SK-N-SH (cell line): ENCODE data around the gene PPFIBP2. TPM values are rescaled to one million over a fixed set of nuclear protein-coding genes. Genes with fewer than 3 reads are reported as not detected.
A peak's percentile ranks its signal among the peaks of the same experiment; 100 is the strongest.

Experiments
- CTCF ChIA-PET: fragments of 300-600, 350-600 bp; formaldehyde crosslinking; extraction: SDS; loops from one replicate; lab custom pipeline; 2021; lab: Yijun Ruan, JAX
- POLR2A ChIA-PET: fragments of 350-600 bp; sonication (Branson Sonifier 250); formaldehyde crosslinking; extraction: SDS; loops from one replicate; lab custom pipeline; 2020; ENCODE audit warnings: antibody characterized with exemption, inconsistent platforms; lab: Yijun Ruan, JAX
- DNase-seq: peaks from one replicate; pipeline ENCODE4 v3.0.0; 2012
- H2AFZ ChIP-seq: fragments of 200-600 bp; sonication (generic); 2 replicates; pipeline ENCODE4 v1.8.1; 2016; ENCODE audit warnings: antibody characterized with exemption, mild to moderate bottlenecking, low read depth
- H3F3A ChIP-seq: fragments of 200-600 bp; sonication (generic); replicated peaks from 2 replicates; pipeline ENCODE3; 2016; ENCODE audit warnings: antibody characterized with exemption, mild to moderate bottlenecking; ENCODE audit not compliant: insufficient read depth
- H3K27ac ChIP-seq, 2 experiments: fragments of 200-500 bp in 1 of 2; fragments of 200-600 bp in 1 of 2; sonication (Bioruptor generic) in 1 of 2; sonication (generic), shearing (Covaris generic) in 1 of 2; 2 replicates each; pipeline versions ENCODE4 v1.5.1 to v1.6.1; 2014 to 2016; ENCODE audit warnings: low read depth in 2 of 2, inconsistent platforms in 1 of 2, low read length in 1 of 2, mild to moderate bottlenecking in 1 of 2, mixed read lengths in 1 of 2
- H3K27me3 ChIP-seq: fragments of 200-600 bp; sonication (generic), shearing (Covaris generic); 2 replicates; pipeline ENCODE4 v1.6.1; 2016; ENCODE audit warnings: mixed run types; ENCODE audit not compliant: insufficient read depth
- H3K36me3 ChIP-seq, 2 experiments: fragments of 200-500 bp in 1 of 2; fragments of 200-600 bp in 1 of 2; sonication (Bioruptor generic) in 1 of 2; sonication (generic) in 1 of 2; replicated peaks in 1 of 2; 2 replicates each; pipeline versions ENCODE3 to v1.5.1; 2014 to 2016; ENCODE audit warnings: low read length in 1 of 2, mild to moderate bottlenecking in 1 of 2; ENCODE audit not compliant: insufficient read depth in 2 of 2, control insufficient read depth in 1 of 2
- H3K4me1 ChIP-seq, 2 experiments: fragments of 200-500 bp in 1 of 2; fragments of 200-600 bp in 1 of 2; sonication (Bioruptor generic) in 1 of 2; sonication (generic), shearing (Covaris generic) in 1 of 2; 2 replicates each; pipeline versions ENCODE4 v1.5.1 to v1.6.1; 2014 to 2016; ENCODE audit warnings: low read depth in 1 of 2, low read length in 1 of 2, mixed run types in 1 of 2; ENCODE audit not compliant: insufficient read depth in 2 of 2, control insufficient read depth in 1 of 2
- H3K4me2 ChIP-seq: fragments of 200-600 bp; sonication (generic), shearing (Covaris generic); 2 replicates; pipeline ENCODE4 v1.6.1; 2017; ENCODE audit warnings: mixed run types
- H3K4me3 ChIP-seq, 2 experiments: fragments of 200-500 bp in 1 of 2; fragments of 200-600 bp in 1 of 2; sonication (Bioruptor generic) in 1 of 2; sonication (generic), shearing (Covaris generic) in 1 of 2; 2 replicates each; pipeline versions ENCODE4 v1.5.1 to v1.8.1; 2014 to 2016; ENCODE audit warnings: low read depth in 2 of 2, inconsistent platforms in 1 of 2, low read length in 1 of 2, mild to moderate bottlenecking in 1 of 2, mixed read lengths in 1 of 2, moderate library complexity in 1 of 2
- H3K79me2 ChIP-seq: fragments of 200-600 bp; sonication (generic); 2 replicates; pipeline ENCODE4 v1.8.1; 2017; ENCODE audit warnings: mild to moderate bottlenecking; ENCODE audit not compliant: insufficient read depth
- H3K9ac ChIP-seq: fragments of 200-600 bp; sonication (generic); 2 replicates; pipeline ENCODE4 v1.6.1; 2017; ENCODE audit warnings: mixed run types
- H3K9me2 ChIP-seq: fragments of 200-600 bp; sonication (generic); 2 replicates; pipeline ENCODE4 v1.6.1; 2017; ENCODE audit warnings: mixed run types
- H3K9me3 ChIP-seq: fragments of 200-600 bp; sonication (generic); 2 replicates; pipeline ENCODE4 v1.6.1; 2017; ENCODE audit warnings: mixed run types, mild to moderate bottlenecking, moderate library complexity
- H4K20me1 ChIP-seq: fragments of 200-600 bp; sonication (generic); 2 replicates; pipeline ENCODE4 v1.6.1; 2017; ENCODE audit warnings: mild to moderate bottlenecking, mixed run types; ENCODE audit not compliant: insufficient read depth
- CHD2 ChIP-seq: fragments of 150-350 bp; IDR thresholded peaks from 2 replicates; pipeline ENCODE4 v1.6.1; 2018; ENCODE audit warnings: low read length; ENCODE audit not compliant: partially characterized antibody
- EZH2phosphoT487 ChIP-seq: fragments of 200-600 bp; sonication (generic); IDR thresholded peaks from 2 replicates; pipeline ENCODE4 v1.6.1; 2017; ENCODE audit warnings: low read depth, mixed run types, mild to moderate bottlenecking, antibody characterized with exemption, moderate library complexity, borderline replicate concordance
- FOXJ3 ChIP-seq: sonication (generic); formaldehyde crosslinking; IDR thresholded peaks from 2 replicates; pipeline ENCODE4 v1.5.1; 2020; ENCODE audit warnings: mild to moderate bottlenecking, missing genetic modification reagents
- JUND ChIP-seq: IDR thresholded peaks from 2 replicates; pipeline ENCODE4 v1.4.0; 2012
- MEF2A ChIP-seq: IDR thresholded peaks from 2 replicates; pipeline ENCODE4 v1.4.0; 2012; ENCODE audit warnings: low read depth, borderline replicate concordance
- MXI1 ChIP-seq: IDR thresholded peaks from 2 replicates; pipeline ENCODE4 v1.6.1; 2012; ENCODE audit warnings: mild to moderate bottlenecking, low read depth, low read length, improper control_type of control experiment
- POLR2AphosphoS5 ChIP-seq: IDR thresholded peaks from 2 replicates; pipeline ENCODE4 v1.6.1; 2012; ENCODE audit warnings: low read depth, low read length
- TAF1 ChIP-seq: IDR thresholded peaks from 2 replicates; pipeline ENCODE4 v1.6.1; 2012; ENCODE audit warnings: low read depth, mild to moderate bottlenecking, low read length, moderate library complexity, borderline replicate concordance
- TEAD4 ChIP-seq: IDR thresholded peaks from 2 replicates; pipeline ENCODE4 v1.4.0; 2012; ENCODE audit warnings: mild to moderate bottlenecking, borderline replicate concordance; ENCODE audit not compliant: insufficient read depth
- USF1 ChIP-seq: IDR thresholded peaks from 2 replicates; pipeline ENCODE4 v1.4.0; 2012; ENCODE audit warnings: low read depth, borderline replicate concordance
- ZBTB33 ChIP-seq: IDR thresholded peaks from 2 replicates; pipeline ENCODE4 v1.4.0; 2012; ENCODE audit warnings: low read depth, borderline replicate concordance
- WGBS: methylation state at CpG from one replicate; pipeline ENCODE4 v1.1.6; 2017; ENCODE audit warnings: low lambda C conversion rate; 5-methylcytosine and 5-hydroxymethylcytosine counted together
- polyA plus RNA-seq, 3 experiments: library from polyadenylated mRNA; depleted of rRNA; stranded (reverse); fragments of >200 nt; gene quantifications; 2 replicates each; pipeline ENCODE4 v1.2.3, GENCODE V29; 2012
- TF ChIP-seq, protein P1 (sequence below): IDR thresholded peaks from 2 replicates; pipeline ENCODE4 v1.4.0; 2012; ENCODE audit warnings: low read depth
- TF ChIP-seq, protein P2 (sequence below): IDR thresholded peaks from 2 replicates; pipeline ENCODE4; 2012

The PPFIBP2 gene
- polyA plus RNA-seq, 1 of the 3 experiments (the other 2 are of a cell fraction), result 0.67 TPM

GRCh38 chr11:7593481-7593880 lies 79.7 kb downstream of the PPFIBP2 start:
- WGBS, result 71% methylated on average over 3 of the region's 3 CpGs

DNA sequence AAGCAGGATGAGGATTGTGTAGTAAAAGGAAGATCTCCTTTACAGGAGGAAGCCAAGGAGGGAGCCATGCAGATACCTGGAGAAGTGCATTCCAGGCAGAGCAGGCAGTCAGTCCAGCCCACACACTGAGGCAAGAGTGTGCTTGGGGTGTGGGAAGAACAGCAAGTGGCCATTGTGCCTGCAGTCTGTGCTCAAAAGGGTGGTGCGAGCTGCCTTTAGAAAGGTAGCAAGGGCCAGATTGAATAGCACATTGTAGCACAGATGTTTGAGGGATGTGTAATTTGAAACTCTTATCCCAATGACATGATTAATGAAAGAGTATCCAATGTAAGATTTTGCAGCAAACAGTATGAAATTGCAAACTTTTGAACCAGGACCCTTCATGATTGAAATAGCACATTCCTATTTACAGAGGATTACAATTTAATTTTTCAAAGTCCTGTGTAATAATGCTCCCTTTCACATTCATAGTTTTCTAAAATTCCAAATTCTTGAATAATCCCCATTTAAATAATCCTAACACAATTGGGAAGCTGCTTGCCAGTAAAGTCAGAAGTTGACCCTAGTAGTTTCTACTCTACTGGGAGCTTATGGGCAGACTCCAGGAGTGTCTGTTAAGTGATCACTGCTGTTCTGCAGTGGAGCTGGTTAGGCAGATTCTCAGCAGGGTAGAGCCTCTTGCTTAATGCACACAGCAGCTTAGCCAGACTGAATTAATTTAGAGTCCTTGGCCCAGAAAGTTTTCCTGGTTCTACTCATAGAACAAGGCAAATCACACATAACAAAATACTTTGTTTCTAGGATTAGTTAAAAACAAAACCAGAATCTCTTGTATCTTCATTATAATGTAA lies 81.4 kb downstream of the PPFIBP2 start:
- Histone ChIP-seq H3K27me3 (no peaks in the 10 kb centered on the region), H3K79me2 (no peaks in the 10 kb centered on the region), H4K20me1 (no peaks in the 10 kb centered on the region), H3K4me2 (no peak overlapping the region), H3K9me3 (no peaks in the 10 kb centered on the region), H3K9ac (no peak overlapping the region), H3K36me3 (no peaks in the 10 kb centered on the region)
- POLR2A ChIA-PET, result no interaction called here
- DNase-seq, result no peak
- TF ChIP-seq TEAD4 (no peak), FOXJ3 (no peak), USF1 (no peak), CHD2 (no peak), EZH2phosphoT487 (no peak), MEF2A (no peak), TAF1 (no peak), ZBTB33 (no peak), POLR2AphosphoS5 (no peak), MXI1 (no peak), JUND (no peak)
- TF ChIP-seq, protein P1, sequence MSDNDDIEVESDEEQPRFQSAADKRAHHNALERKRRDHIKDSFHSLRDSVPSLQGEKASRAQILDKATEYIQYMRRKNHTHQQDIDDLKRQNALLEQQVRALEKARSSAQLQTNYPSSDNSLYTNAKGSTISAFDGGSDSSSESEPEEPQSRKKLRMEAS, result no peak
- TF ChIP-seq, protein P2, sequence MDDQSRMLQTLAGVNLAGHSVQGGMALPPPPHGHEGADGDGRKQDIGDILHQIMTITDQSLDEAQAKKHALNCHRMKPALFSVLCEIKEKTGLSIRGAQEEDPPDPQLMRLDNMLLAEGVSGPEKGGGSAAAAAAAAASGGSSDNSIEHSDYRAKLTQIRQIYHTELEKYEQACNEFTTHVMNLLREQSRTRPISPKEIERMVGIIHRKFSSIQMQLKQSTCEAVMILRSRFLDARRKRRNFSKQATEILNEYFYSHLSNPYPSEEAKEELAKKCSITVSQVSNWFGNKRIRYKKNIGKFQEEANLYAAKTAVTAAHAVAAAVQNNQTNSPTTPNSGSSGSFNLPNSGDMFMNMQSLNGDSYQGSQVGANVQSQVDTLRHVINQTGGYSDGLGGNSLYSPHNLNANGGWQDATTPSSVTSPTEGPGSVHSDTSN, result no peak
- TF ChIP-seq, all 33 proteins: peak for 0
- 80% methylated on average over 1 of the region's 1 CpG for WGBS
- no peaks in the 10 kb centered on the region for H3F3A ChIP-seq
- H2AFZ ChIP-seq, result no peak overlapping the region
- H3K9me2 ChIP-seq, result no peaks in the 10 kb centered on the region
- CTCF ChIA-PET, result interaction anchor here (1.1 to 5.0 kb wide), 2 partner anchors 13 to 24 kb away, joined by 3 to 20 read pairs; no protein-coding TSS in a partner anchor
- no peak overlapping the region; a peak in 2 of 4 replicates for H3K27ac ChIP-seq
- no peak overlapping the region for H3K4me3 ChIP-seq
- peaks cover 0 to 17% of the 10 kb centered on the region in 2 experiments; a peak in 2 of 4 replicates for H3K4me1 ChIP-seq

More at GRCh38 chr11:7593481-7593880, 79.7 kb downstream of the PPFIBP2 start:
- no peaks in the 10 kb centered on the region for H3K9me2 ChIP-seq
- ChIA-PET CTCF (interaction anchor here (0.7 to 5.0 kb wide), 4 partner anchors 17 to 72 kb away, joined by 3 to 20 read pairs (median 5); no protein-coding TSS in a partner anchor), POLR2A (interaction anchor here (0.6 kb wide), 1 partner anchor 47 kb away, joined by 3 read pairs; no protein-coding TSS in a partner anchor)
- peaks cover 0 to 17% of the 10 kb centered on the region in 2 experiments; a peak in 2 of 4 replicates for H3K4me1 ChIP-seq
- H3K27me3 ChIP-seq, result no peaks in the 10 kb centered on the region
- no peak overlapping the region for H3K9ac ChIP-seq
- no peak overlapping the region for H2AFZ ChIP-seq
- H3K27ac ChIP-seq, result peak overlapping the region in 1 of 2 experiments; percentile 47; a peak in 2 of 4 replicates
- H3K4me3 ChIP-seq, result no peak overlapping the region
- no peaks in the 10 kb centered on the region for H3F3A ChIP-seq
- H3K9me3 ChIP-seq, result no peaks in the 10 kb centered on the region
- H3K79me2 ChIP-seq, result no peaks in the 10 kb centered on the region
- no peaks in the 10 kb centered on the region for H3K36me3 ChIP-seq
- TF ChIP-seq MXI1, result no peak
- DNase-seq, result peak; percentile 37
- no peak overlapping the region for H3K4me2 ChIP-seq
- no peaks in the 10 kb centered on the region for H4K20me1 ChIP-seq
